Fibroblast of skin of back (primary cell): ENCODE data around the gene CLPSL2.
A peak's percentile ranks its signal among the peaks of the same experiment; 100 is the strongest.

Source experiments
- DNase-seq: peaks from one replicate; pipeline ENCODE4 v3.0.0-alpha.2; 2013

The CLPSL2 gene

GRCh38 chr6:35787266-35788218 lies 11.1 kb downstream of the CLPSL2 start:
- DNase-seq, result no peak

DNA sequence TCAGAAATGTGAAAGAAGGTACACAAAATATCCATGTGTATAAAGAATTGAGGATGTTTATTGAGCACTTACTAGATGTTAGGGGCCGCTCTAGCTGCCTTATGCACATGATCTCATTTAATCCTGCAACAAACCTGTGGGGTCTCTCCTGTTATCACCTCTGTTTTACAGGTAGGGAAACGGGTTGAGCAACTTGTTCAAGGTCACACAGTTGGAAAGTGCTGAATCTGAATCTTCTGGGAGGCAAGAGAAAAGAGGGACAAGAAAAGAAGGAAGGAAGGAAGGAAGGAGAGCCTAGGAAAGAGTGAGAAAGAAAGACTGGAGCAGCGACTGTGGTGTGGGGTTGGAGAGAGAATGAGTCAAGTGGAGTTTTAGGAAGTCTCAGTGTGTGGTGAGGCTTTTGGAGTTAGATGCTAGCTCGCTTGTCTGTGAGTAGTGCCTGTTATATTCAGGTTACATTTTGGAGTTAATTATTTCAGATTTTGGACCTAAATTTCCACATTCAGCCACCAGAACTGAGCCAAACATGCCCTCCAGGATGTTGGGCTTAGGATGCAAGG lies 12.1 kb downstream of the CLPSL2 start:
- DNase-seq, result no peak

DNA sequence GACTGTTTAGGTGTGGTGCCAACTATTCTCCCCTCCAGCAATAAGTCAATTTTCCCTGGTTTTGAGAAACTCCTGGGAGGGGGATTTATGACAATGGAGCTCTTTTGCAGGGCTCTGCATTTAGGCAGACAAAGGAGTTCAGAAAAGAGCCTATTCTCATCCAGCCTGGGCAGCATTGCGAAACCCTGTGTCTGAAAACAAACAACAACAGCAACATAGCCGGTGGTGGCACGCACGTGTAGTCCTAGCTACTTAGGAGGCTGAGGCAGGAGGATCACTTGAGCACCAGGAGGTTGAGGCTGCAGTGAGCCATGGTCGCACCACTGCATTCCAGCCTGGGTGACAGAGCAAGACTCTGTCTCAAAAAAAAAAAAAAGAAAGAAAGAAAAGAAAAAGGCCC lies 14.3 kb downstream of the CLPSL2 start:
- DNase-seq, result no peak

DNA sequence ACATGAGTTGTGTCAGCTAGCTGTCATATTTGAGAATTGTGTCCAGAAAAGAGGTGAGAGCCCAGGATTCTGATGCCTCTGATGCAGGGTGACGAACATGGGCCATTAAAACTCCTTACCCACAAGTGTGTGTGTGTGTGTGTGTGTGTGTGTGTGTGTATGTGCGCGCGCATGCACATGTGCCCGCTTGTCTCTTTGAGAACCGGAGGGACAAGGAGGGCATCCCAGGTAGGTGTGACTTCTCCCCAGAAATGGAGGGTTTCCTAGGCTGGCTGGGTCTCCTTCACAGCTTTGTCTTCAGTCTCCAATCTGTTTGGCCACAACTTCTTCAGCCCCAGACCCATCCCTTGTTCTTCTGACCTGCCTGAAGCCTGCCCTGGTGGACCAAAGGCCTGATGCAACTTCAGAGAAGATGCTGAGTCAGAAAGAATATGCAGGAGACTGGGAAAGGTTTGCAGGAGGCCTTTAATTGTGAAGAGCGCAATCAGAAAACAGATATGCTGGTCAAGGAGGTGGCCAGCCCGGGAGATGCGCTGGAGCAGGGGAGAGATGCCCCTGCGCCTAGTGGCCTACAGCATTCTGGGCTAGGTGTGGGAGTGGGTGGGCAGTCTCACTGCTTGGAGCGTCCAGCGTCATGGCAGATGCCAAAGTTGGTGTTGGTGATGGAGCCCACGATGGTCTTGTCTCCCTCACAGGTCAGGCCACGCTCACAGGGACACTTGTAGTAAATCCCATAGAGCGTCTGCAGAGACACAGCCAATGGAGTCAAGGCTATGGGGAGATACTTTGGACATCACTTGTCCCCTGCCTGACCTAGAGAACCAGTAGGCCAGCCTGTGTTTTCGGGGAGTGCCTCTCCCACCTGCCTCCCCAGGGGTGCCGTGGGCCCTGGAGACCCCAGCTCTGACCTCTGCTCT lies 18.4 kb downstream of the CLPSL2 start:
- no peak for DNase-seq

DNA sequence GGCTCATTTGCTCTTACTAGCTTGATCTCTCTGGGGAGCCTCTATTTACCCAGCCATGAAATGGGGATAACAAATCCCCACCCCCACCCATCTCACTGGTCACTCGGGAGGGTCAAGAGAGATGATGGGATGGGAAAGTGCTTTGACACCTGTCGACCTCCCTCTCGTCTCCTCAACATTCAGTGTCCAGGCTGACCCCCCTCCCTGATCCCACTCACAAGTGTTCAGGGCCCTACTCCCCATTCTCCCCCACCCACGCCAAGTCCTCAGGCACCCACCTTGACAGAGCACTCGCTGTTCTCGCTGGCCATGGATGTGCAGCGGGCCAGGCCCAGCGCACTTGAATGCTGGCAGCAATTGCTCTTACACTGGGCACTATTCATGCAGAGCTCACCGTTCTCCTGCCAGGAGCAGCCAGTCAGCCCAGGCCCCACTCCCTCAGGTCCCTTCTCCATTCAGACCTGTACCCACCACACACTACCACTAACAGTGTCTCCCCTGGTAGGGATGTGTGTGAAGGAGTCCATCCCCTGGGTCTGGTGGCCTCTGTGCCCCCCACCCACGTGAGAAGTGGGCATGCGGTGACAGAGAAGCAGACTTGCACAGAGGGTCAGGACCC lies 19.2 kb downstream of the CLPSL2 start:
- DNase-seq, result no peak

DNA sequence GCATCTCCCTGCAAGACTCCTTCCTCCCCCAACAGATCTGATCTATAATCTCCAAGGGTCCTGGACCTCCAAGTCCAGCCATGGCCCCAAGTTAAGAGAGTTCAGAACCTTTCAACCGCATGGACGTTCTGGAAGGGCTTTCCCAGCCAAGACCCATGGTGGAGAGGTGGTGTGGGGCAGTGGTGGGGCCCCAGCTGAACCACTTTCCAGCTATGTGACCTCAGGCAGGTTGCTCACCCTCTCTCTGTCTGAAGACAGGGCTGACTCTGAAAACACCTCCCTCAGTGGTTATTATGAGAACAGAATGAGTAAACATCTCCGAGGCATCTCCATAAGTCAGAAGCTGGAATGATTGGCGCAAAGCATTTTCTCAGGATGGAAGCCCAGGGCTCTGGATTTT lies 19.8 kb downstream of the CLPSL2 start:
- no peak for DNase-seq

GRCh38 chr6:35797837-35798526 lies 21.6 kb downstream of the CLPSL2 start:
- no peak for DNase-seq

GRCh38 chr6:35798706-35799105 lies 22.3 kb downstream of the CLPSL2 start:
- no peak for DNase-seq

GRCh38 chr6:35801148-35801547 lies 24.8 kb downstream of the CLPSL2 start:
- DNase-seq, result no peak

DNA sequence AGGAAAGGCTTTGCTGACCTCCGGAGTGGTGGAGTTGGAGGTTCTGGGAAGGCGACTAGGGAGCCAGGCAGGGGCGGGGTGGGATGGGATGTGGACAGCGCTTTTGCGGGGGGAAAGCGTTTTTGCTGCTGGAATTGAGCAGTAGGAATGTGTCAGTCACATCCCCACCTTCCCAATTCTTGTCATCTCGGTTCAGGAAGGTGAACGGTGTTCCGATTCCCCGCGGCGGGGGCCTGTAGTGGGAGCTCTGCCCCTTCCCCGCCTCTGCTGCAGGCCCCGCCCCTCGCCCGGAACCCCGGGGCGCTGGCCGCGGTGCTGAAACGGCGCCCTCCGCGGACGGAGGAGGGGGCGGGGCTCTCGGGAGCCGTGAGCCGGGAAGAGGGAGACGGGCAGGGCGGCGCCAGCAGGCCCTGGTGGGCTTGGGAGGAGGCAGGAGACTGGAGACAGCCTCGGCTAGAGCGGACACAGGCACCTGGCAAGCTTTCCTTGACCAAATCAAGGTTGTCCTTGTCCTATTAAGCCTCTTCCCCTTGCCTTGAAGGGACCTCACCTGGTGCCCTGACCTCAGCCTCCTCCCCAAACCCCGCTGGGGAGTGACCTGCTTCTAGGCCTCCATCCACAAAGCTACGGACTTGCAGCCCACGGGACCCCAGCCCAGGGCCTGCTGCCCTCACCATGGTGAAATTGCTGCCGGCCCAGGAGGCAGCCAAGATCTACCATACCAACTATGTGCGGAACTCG lies 28.8 kb downstream of the CLPSL2 start, which contains the start of gene LHFPL5:
TSS of gene LHFPL5 (plus strand) at position 357 of the 741 bp plus-strand sequence. CDS start at position 676, 319 bp downstream.
- peak; percentile 41 for DNase-seq

DNA sequence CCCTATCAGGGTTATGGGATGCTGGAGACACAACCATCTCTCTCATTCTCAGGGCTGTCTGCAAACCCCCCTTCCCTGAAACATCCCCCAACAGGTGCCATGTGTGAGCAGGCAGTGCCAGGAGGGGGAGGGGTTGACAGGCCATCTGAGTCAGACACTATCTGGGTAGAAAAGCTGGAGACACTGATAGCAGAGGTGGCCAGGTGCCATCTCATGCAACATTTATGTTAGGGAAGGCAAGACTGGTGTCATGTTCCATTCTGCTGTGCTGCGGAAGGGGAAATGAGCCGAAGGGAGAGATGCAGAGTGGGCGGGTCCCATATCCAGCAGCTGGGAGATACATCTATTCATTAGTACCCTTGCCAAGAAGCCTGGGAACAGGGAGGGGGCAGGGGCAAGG lies 32.3 kb downstream of the CLPSL2 start:
- DNase-seq, result no peak

DNA sequence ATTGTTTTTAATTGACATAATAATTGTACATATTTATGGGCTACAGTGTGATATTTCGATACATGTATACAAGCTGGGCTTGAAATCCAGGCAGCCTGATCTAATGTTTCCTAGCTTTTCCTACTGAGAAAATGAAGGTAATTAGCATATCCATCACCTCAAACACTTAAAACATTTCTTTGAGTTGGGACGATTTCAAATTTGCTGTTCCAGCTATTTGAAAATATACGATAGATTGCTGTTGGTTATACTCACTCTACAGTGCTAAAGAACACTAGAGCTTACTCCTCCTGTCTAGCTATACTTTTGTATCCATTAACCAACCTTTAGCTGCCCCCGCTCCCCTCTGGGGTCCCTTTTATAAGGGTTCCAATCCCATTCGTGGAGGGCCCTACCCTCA lies 33.4 kb downstream of the CLPSL2 start:
- DNase-seq, result no peak

DNA sequence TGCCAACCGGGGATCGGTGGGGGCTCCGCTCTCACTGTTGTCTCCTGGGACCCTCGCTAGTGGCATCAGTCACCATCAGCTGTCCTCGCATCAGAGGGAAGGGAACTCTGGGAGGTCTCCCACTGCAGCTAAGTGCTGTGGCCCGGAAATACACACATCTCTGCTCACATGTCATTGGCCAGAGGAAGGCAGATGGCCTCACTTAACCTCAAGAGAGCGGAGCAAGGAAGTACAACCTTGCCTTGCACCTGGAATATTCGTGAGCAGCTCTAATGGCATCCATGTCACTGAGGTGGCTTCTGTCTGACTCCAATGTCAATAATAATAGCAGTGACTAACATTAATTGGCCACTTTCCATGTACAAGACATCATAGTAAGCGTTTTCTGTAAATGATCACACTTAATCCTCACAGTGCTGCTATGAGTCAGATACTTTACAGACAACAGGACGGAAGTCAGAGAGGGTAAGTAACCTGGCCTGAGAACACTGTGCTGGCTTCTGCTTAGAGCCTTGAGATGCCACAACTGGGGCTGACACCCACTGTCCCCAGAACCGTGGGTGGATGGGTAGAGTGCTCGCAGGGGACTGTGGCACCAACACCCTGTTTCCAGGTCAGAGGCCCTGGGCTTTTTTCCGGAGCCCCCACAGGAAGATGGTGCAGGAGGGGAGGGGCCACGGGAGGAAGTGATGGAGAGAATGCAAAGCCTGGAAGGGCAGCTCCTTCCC lies 34.7 kb downstream of the CLPSL2 start:
- DNase-seq, result peak; percentile 60

DNA sequence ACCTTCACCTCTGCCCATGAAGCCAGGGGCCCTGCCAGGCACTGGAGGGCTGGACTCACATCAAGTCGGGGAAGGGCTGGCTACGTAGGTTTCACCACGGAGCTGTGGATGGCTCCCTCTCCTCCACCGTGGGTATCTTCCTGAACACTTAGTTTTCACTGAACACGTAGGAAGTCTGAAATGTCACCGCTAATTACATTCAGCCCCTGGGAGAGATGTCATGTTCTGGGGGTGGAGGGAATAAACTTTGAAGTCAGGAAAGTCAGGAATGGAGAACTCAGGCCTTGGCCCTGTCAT lies 35.2 kb downstream of the CLPSL2 start:
- no peak for DNase-seq

- DNase-seq, result no peak
Observed at GRCh38 chr6:35817515-35817914, 41.1 kb downstream of the CLPSL2 start.

DNA sequence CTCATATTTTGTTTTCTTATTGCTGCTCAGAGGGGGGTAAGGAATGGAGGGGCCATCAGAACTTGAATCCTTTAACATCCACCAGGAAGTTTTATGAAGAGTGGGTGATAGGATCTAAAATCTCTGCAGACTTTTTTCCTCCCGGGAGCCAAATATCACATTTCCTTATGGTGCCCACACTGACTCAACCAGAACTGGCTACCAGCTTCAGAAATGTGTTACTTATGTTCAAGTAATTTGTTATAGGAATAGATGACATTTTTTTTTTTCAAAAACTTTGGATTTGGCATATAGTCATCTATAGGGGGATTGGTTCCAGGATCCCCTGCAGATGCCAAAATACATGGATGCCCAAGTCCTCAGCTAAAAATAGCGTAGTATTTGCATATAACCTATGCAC lies 47.2 kb downstream of the CLPSL2 start:
- no peak for DNase-seq

DNA sequence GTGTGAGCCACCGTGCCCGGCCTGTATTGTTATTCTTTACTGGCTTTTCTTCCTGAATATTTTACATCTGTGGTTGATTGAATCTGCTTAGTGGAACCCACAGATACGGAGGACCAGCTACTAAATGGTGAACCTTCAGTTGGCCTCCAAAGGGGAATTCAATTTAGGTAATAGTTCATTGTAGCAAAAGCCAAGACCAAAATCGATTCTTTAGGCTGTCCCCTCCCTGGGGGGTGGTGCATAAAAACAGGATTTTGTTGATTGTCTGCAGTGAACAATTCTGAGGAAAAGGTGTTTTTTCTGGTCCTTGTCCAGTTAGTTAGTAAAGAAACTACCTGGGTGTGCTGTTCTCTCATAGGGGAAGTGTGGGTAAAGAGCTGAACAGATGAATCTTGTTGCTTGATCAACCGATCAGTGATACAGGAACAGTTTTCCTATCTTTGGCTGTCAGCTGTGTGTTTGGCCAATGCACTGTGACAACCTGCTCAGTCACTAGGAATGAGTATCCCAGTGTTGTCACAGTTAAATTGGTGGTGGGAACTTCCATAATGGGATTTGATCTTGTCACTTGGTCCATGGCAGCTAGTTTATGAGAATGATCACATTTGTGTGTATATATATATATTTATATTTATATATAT lies 48.3 kb downstream of the CLPSL2 start:
- no peak for DNase-seq
